Ishikawa (cell line): ENCODE results near the gene DPM1.

Experiments used
- CEBPB ChIP-seq: IDR thresholded peaks from 2 replicates; pipeline ENCODE4 v1.6.1; 2012
- CREB1 ChIP-seq: IDR thresholded peaks from 2 replicates; pipeline ENCODE4 v1.6.1; 2012; ENCODE audit warnings: low read depth
- EGR1 ChIP-seq: IDR thresholded peaks from 2 replicates; pipeline ENCODE4 v1.6.1; 2012
- EP300 ChIP-seq: IDR thresholded peaks from 2 replicates; pipeline ENCODE4 v1.6.1; 2012; ENCODE audit warnings: borderline replicate concordance
- FOXM1 ChIP-seq: IDR thresholded peaks from 2 replicates; pipeline ENCODE4 v1.6.1; 2012; ENCODE audit warnings: low read depth, borderline replicate concordance
- MAX ChIP-seq: IDR thresholded peaks from 2 replicates; pipeline ENCODE4 v1.6.1; 2012
- RAD21 ChIP-seq: IDR thresholded peaks from 2 replicates; pipeline ENCODE4 v1.6.1; 2012; ENCODE audit warnings: low read depth
- TAF1 ChIP-seq: IDR thresholded peaks from 2 replicates; pipeline ENCODE4 v1.6.1; 2012; ENCODE audit warnings: low read depth, mild to moderate bottlenecking
- TEAD4 ChIP-seq: IDR thresholded peaks from 2 replicates; pipeline ENCODE4 v1.6.1; 2012
- YY1 ChIP-seq: IDR thresholded peaks from 2 replicates; pipeline ENCODE4 v1.6.1; 2012; ENCODE audit warnings: low read depth
- ZBTB7A ChIP-seq: IDR thresholded peaks from 2 replicates; pipeline ENCODE4 v1.6.1; 2012; ENCODE audit warnings: low read depth

GRCh38 chr20:50991076-50991475, 32.7 kb upstream of the DPM1 start:
- TF ChIP-seq CREB1 (no peak), YY1 (no peak), RAD21 (no peak), EP300 (no peak), ZBTB7A (no peak), TAF1 (no peak), CEBPB (no peak), TEAD4 (no peak), EGR1 (no peak), MAX (no peak), FOXM1 (no peak)
